OCI-LY3 (cell line): ENCODE results near the gene CABP2.
"Not testable (repeated sequence)": the region's sequence is repeated elsewhere in the genome, so short reads cannot be mapped to it uniquely, and the experiment has no call there.

Experiments
- H2AFZ ChIP-seq: fragments of 200-600, 300-600 bp; shearing (Covaris generic); 2 replicates; pipeline ENCODE4 v1.6.0; 2014; ENCODE audit warnings: antibody characterized with exemption, low read depth, low read length
- H3K27ac ChIP-seq: fragments of 200-600, 300-600 bp; sonication (generic); 2 replicates; pipeline ENCODE4 v1.5.1; 2014; ENCODE audit warnings: mild to moderate bottlenecking, low read length, moderate library complexity, mixed read lengths
- H3K27me3 ChIP-seq: fragments of 200-600, 300-600 bp; sonication (generic); 2 replicates; pipeline ENCODE4 v1.6.1; 2014; ENCODE audit warnings: low read depth, low read length, mixed read lengths
- H3K36me3 ChIP-seq: fragments of 200-600, 300-600 bp; sonication (generic); replicated peaks from 2 replicates; pipeline ENCODE3; 2014; ENCODE audit warnings: low read depth, low read length, mixed read lengths
- H3K4me1 ChIP-seq: fragments of 300-600, 200-600 bp; sonication (generic); 2 replicates; pipeline ENCODE4 v1.6.1; 2014; ENCODE audit warnings: low read length, mixed read lengths
- H3K4me2 ChIP-seq: fragments of 200-600, 300-600 bp; sonication (generic); 2 replicates; pipeline ENCODE4 v1.6.1; 2014; ENCODE audit warnings: low read length, mixed read lengths
- H3K4me3 ChIP-seq: fragments of 300-600, 200-600 bp; sonication (generic); 2 replicates; pipeline ENCODE4 v1.5.1; 2014; ENCODE audit warnings: antibody characterized with exemption, mild to moderate bottlenecking, low read length, moderate library complexity
- H3K79me2 ChIP-seq: fragments of 300-600, 200-600 bp; shearing (Covaris generic); 2 replicates; pipeline ENCODE4 v1.6.1; 2014; ENCODE audit warnings: mild to moderate bottlenecking, low read length, mixed read lengths
- H3K9ac ChIP-seq: fragments of 300-600, 200-600 bp; shearing (Covaris generic); 2 replicates; pipeline ENCODE4 v1.6.0; 2014; ENCODE audit warnings: mild to moderate bottlenecking, low read length, moderate library complexity
- H3K9me3 ChIP-seq: fragments of 200-600, 300-600 bp; shearing (Covaris generic); 2 replicates; pipeline ENCODE4 v1.6.1; 2014; ENCODE audit warnings: low read length, mixed read lengths; ENCODE audit not compliant: insufficient read depth
- H4K20me1 ChIP-seq: fragments of 200-600, 300-600 bp; sonication (generic); 2 replicates; pipeline ENCODE4 v1.6.1; 2016; ENCODE audit warnings: low read length, mixed read lengths; ENCODE audit not compliant: insufficient read depth
- CTCF ChIP-seq: fragments of 200-600, 300-600 bp; sonication (generic); IDR thresholded peaks from 2 replicates; pipeline ENCODE4 v1.5.1; 2014; ENCODE audit warnings: antibody characterized with exemption, low read length, low read depth
- EZH2phosphoT487 ChIP-seq: fragments of 200-600 bp; shearing (Covaris generic); IDR thresholded peaks from 2 replicates; pipeline ENCODE4 v1.6.1; 2018; ENCODE audit warnings: antibody characterized with exemption, mixed run types, low read depth

Gene CABP2

GRCh38 chr11:67564230-67564629, 41.0 kb upstream of the CABP2 start:
- Histone ChIP-seq H3K27ac (no peak overlapping the region), H4K20me1 (no peaks in the 10 kb centered on the region), H2AFZ (no peak overlapping the region), H3K36me3 (no peaks in the 10 kb centered on the region), H3K9ac (no peak overlapping the region), H3K4me2 (no peak overlapping the region), H3K4me3 (no peak overlapping the region), H3K9me3 (no peaks in the 10 kb centered on the region), H3K4me1 (peaks cover 40% of the 10 kb centered on the region), H3K27me3 (peaks cover 32% of the 10 kb centered on the region), H3K79me2 (no peaks in the 10 kb centered on the region)
- no peak for TF ChIP-seq EZH2phosphoT487
- no peak for TF ChIP-seq CTCF

- not testable (repeated sequence) for H2AFZ ChIP-seq, H3K4me3 ChIP-seq, H3K36me3 ChIP-seq, H3K27ac ChIP-seq, H4K20me1 ChIP-seq, H3K9ac ChIP-seq, H3K4me2 ChIP-seq, H3K9me3 ChIP-seq, H3K79me2 ChIP-seq
- Histone ChIP-seq H3K27me3 (peaks cover 32% of the 10 kb centered on the region), H3K4me1 (peaks cover 45% of the 10 kb centered on the region)
Measured at GRCh38 chr11:67563705-67564114, 40.5 kb upstream of the CABP2 start.

GRCh38 chr11:67562963-67563704, 39.9 kb upstream of the CABP2 start:
- H3K4me2 ChIP-seq = 0 out of 2 replicates have a peak overlapping the region, but pooled peaks have one; percentile 65
- H3K4me3 ChIP-seq = no peak overlapping the region
- peaks cover 32% of the 10 kb centered on the region for H3K27me3 ChIP-seq
- H2AFZ ChIP-seq = no peak overlapping the region
- H3K27ac ChIP-seq = no peak overlapping the region
- no peaks in the 10 kb centered on the region for H3K9me3 ChIP-seq
- H3K4me1 ChIP-seq = peaks cover 51% of the 10 kb centered on the region
- no peak overlapping the region for H3K9ac ChIP-seq
- TF ChIP-seq CTCF (no peak), EZH2phosphoT487 (no peak)
- H4K20me1 ChIP-seq = no peaks in the 10 kb centered on the region
- H3K36me3 ChIP-seq = no peaks in the 10 kb centered on the region
- H3K79me2 ChIP-seq = no peaks in the 10 kb centered on the region

- peak overlapping the region; percentile 65 for H3K4me2 ChIP-seq
- H3K36me3 ChIP-seq = no peaks in the 10 kb centered on the region
- peak overlapping the region; percentile 79 for H3K27ac ChIP-seq
- peak overlapping the region; percentile 37 for H3K9ac ChIP-seq
- peaks cover 32% of the 10 kb centered on the region for H3K27me3 ChIP-seq
- H3K4me3 ChIP-seq = peak overlapping the region; percentile 49
- no peaks in the 10 kb centered on the region for H3K79me2 ChIP-seq
- peaks cover 60% of the 10 kb centered on the region for H3K4me1 ChIP-seq
- H4K20me1 ChIP-seq = no peaks in the 10 kb centered on the region
- no peak overlapping the region for H2AFZ ChIP-seq
- TF ChIP-seq CTCF (no peak), EZH2phosphoT487 (peak; percentile 63; the same call in 1 of the 2 replicates)
- no peaks in the 10 kb centered on the region for H3K9me3 ChIP-seq
Measured at GRCh38 chr11:67561971-67562619, 38.8 kb upstream of the CABP2 start.
